GM19099 (cell line): Measurements from ENCODE around the gene SPTSSA.

Experiments
- POLR2A ChIP-seq: IDR thresholded peaks from 3 replicates; pipeline ENCODE4 v1.6.1; 2011; ENCODE audit warnings: low read depth; ENCODE audit not compliant: insufficient read length; ENCODE audit errors: extremely low read depth

SPTSSA gene

GRCh38 chr14:34409721-34410120 lies 52.3 kb downstream of the SPTSSA start:
- no peak for TF ChIP-seq POLR2A

GRCh38 chr14:34407951-34408350 lies 54.1 kb downstream of the SPTSSA start:
- no peak for TF ChIP-seq POLR2A

GRCh38 chr14:34404416-34404815 lies 57.6 kb downstream of the SPTSSA start:
- TF ChIP-seq POLR2A: no peak

GRCh38 chr14:34403646-34404045 lies 58.4 kb downstream of the SPTSSA start:
- TF ChIP-seq POLR2A: no peak

GRCh38 chr14:34398024-34398423 lies 64.0 kb downstream of the SPTSSA start:
- no peak for TF ChIP-seq POLR2A

GRCh38 chr14:34387974-34388516 lies 74.0 kb downstream of the SPTSSA start:
- no peak for TF ChIP-seq POLR2A

- TF ChIP-seq POLR2A: no peak
Measured at GRCh38 chr14:34386865-34387485, 75.1 kb downstream of the SPTSSA start.

GRCh38 chr14:34383839-34384238 lies 78.2 kb downstream of the SPTSSA start:
- TF ChIP-seq POLR2A: no peak
